GM23338 (cell line): ENCODE data around the gene STK33. TPM values are rescaled to one million over a fixed set of nuclear protein-coding genes. Genes with fewer than 3 reads are reported as not detected.

Experiments
- ATAC-seq: fragments of 200-7000 bp; cut with Tn5 transposase; 3 replicates; pipeline ENCODE4 v1.9.1; 2020
- DNase-seq: peaks from one replicate; pipeline ENCODE4 v3.0.0-alpha.2; 2015; ENCODE audit warnings: low spot score
- H2AFZ ChIP-seq: fragments of 200-600 bp; sonication (generic); 2 replicates; pipeline ENCODE4 v1.8.0; 2016; ENCODE audit warnings: antibody characterized with exemption, mild to moderate bottlenecking, moderate library complexity
- H3F3A ChIP-seq: fragments of 200-600 bp; sonication (generic); replicated peaks from 2 replicates; pipeline ENCODE4 v1.8.0; 2017; ENCODE audit warnings: antibody characterized with exemption, mixed run types, low read depth
- H3K27ac ChIP-seq: fragments of 200-600 bp; sonication (generic); 2 replicates; pipeline ENCODE4 v1.6.1; 2016; ENCODE audit warnings: low read depth
- H3K27me3 ChIP-seq: fragments of 200-600 bp; sonication (generic); 2 replicates; pipeline ENCODE4 v1.8.0; 2016; ENCODE audit warnings: mild to moderate bottlenecking, mixed run types, moderate library complexity; ENCODE audit not compliant: insufficient read depth
- H3K36me3 ChIP-seq: fragments of 200-600 bp; sonication (generic); 2 replicates; pipeline ENCODE4 v1.8.0; 2016; ENCODE audit warnings: mild to moderate bottlenecking; ENCODE audit not compliant: insufficient read depth
- H3K4me1 ChIP-seq: fragments of 200-600 bp; sonication (generic); 2 replicates; pipeline ENCODE4 v1.8.0; 2016; ENCODE audit warnings: mild to moderate bottlenecking, moderate library complexity; ENCODE audit not compliant: insufficient read depth
- H3K4me2 ChIP-seq: fragments of 200-600 bp; sonication (generic); 2 replicates; pipeline ENCODE4 v1.7.1; 2017; ENCODE audit warnings: mixed run types
- H3K4me3 ChIP-seq: fragments of 200-600 bp; sonication (generic); 2 replicates; pipeline ENCODE4 v1.6.1; 2016; ENCODE audit warnings: mixed run types
- H3K79me2 ChIP-seq: fragments of 200-600 bp; sonication (generic); replicated peaks from 2 replicates; pipeline ENCODE4 v1.8.0; 2017; ENCODE audit warnings: mild to moderate bottlenecking; ENCODE audit not compliant: insufficient read depth
- H3K9me2 ChIP-seq: fragments of 200-600 bp; sonication (generic); 2 replicates; pipeline ENCODE4 v1.8.0; 2017; ENCODE audit not compliant: insufficient read depth
- H4K20me1 ChIP-seq: fragments of 200-600 bp; sonication (generic); replicated peaks from 2 replicates; pipeline ENCODE4 v1.8.0; 2017; ENCODE audit warnings: mild to moderate bottlenecking; ENCODE audit not compliant: insufficient read depth
- H3K27ac Mint-ChIP-seq: 2 replicates; pipeline ENCODE4 v1.8.0; 2020; ENCODE audit warnings: inconsistent platforms, mild to moderate bottlenecking, moderate library complexity, mixed read lengths
- H3K27me3 Mint-ChIP-seq: 3 replicates; pipeline ENCODE4 v1.8.0; 2022; ENCODE audit warnings: low read depth, mild to moderate bottlenecking, moderate library complexity, mixed read lengths, inconsistent platforms; ENCODE audit not compliant: insufficient read depth, poor library complexity
- H3K36me3 Mint-ChIP-seq: 3 replicates; pipeline ENCODE4 v1.8.0; 2021; ENCODE audit warnings: low read depth, mild to moderate bottlenecking, inconsistent platforms, moderate library complexity, mixed read lengths
- H3K4me1 Mint-ChIP-seq: 3 replicates; pipeline ENCODE4 v1.8.0; 2020; ENCODE audit warnings: mild to moderate bottlenecking, inconsistent platforms, mixed read lengths
- H3K4me3 Mint-ChIP-seq: 3 replicates; pipeline ENCODE4 v1.8.0; 2021; ENCODE audit warnings: moderate library complexity, mild to moderate bottlenecking, inconsistent platforms, mixed read lengths
- H3K9me3 Mint-ChIP-seq: 3 replicates; pipeline ENCODE4 v1.8.0; 2020; ENCODE audit warnings: moderate library complexity, mild to moderate bottlenecking, inconsistent platforms, mixed read lengths
- CTCF ChIP-seq, 2 experiments: fragments of 200-600 bp in 1 of 2; sonication (generic) in 1 of 2; conservative IDR thresholded peaks; 2 replicates each; pipeline versions ENCODE4 v1.5.1 to v1.6.1; 2016 to 2017; ENCODE audit warnings: antibody characterized with exemption in 2 of 2, low read depth in 2 of 2, mild to moderate bottlenecking in 2 of 2, moderate library complexity in 1 of 2
- JUNB ChIP-seq: IDR thresholded peaks from one replicate; pipeline ENCODE4 v1.6.1; 2016; ENCODE audit warnings: antibody characterized with exemption; ENCODE audit not compliant: unreplicated experiment
- NANOG ChIP-seq: IDR thresholded peaks from 2 replicates; pipeline ENCODE4 v1.6.1; 2016; ENCODE audit warnings: antibody characterized with exemption, borderline replicate concordance
- ZNF114 ChIP-seq: fragments of 250-450 bp; sonication (Bioruptor Pico); IDR thresholded peaks from 2 replicates; pipeline ENCODE4 v1.5.0; 2020; ENCODE audit warnings: mild to moderate bottlenecking, moderate library complexity
- ZNF331 ChIP-seq: fragments of 250-450 bp; sonication (Bioruptor Pico); IDR thresholded peaks from 2 replicates; pipeline ENCODE4 v1.5.0; 2020; ENCODE audit warnings: low read depth, mild to moderate bottlenecking, moderate library complexity
- ZNF462 ChIP-seq: fragments of 250-450 bp; sonication (Bioruptor Pico); IDR thresholded peaks from 2 replicates; pipeline ENCODE4 v1.5.0; 2020; ENCODE audit warnings: mild to moderate bottlenecking, moderate library complexity
- polyA plus RNA-seq: library from polyadenylated mRNA; unstranded; fragments of >200 nt; fragmentation: Nextera tagmentation; extraction: Ambion mirVana; gene quantifications from 2 replicates; pipeline ENCODE4 v1.2.1, GENCODE V29; 2016
- total RNA-seq: library from RNA; depleted of rRNA; stranded (reverse); fragments of >200 nt; shearing (Covaris generic); gene quantifications from 2 replicates; pipeline ENCODE4 v1.2.3, GENCODE V29; 2014

STK33 gene
- total and polyA plus RNA-seq, 2 experiments from 2014 or later: 17.2 to 18.2 TPM

- TF ChIP-seq ZNF462 (CRISPR knock-in tag) (no peak), ZNF331 (CRISPR knock-in tag) (no peak)
Measured at GRCh38 chr11:8598506-8598905, 4.5 kb upstream of the STK33 start (continued).

- H3K4me3 ChIP-seq: no peak overlapping the region
- peaks cover 20% of the 10 kb centered on the region for H3K4me1 Mint-ChIP-seq
- no peaks in the 10 kb centered on the region for H3K36me3 Mint-ChIP-seq
- no peaks in the 10 kb centered on the region for H3K9me2 ChIP-seq
- 0 out of 2 replicates have a peak, but pooled peaks cover 5% of the 10 kb centered on the region for H3K79me2 ChIP-seq
- peaks cover 6% of the 10 kb centered on the region for H3K27me3 Mint-ChIP-seq
- no peaks in the 10 kb centered on the region for H3F3A ChIP-seq
- no peaks in the 10 kb centered on the region for H3K36me3 ChIP-seq
- no peaks in the 10 kb centered on the region for H3K9me3 Mint-ChIP-seq
- no peak overlapping the region for H2AFZ ChIP-seq
- H3K27ac ChIP-seq: no peak overlapping the region
- H3K4me2 ChIP-seq: no peak overlapping the region
- H4K20me1 ChIP-seq: no peaks in the 10 kb centered on the region
- DNase-seq: no peak
- H3K4me3 Mint-ChIP-seq: no peak overlapping the region
- peaks cover 23% of the 10 kb centered on the region; the same call in 1 of the 2 replicates for H3K4me1 ChIP-seq
- no peak overlapping the region for H3K27ac Mint-ChIP-seq
- no peaks in the 10 kb centered on the region for H3K27me3 ChIP-seq
- ATAC-seq: no peak
- no peak for TF ChIP-seq CTCF (conservative IDR thresholded peaks at IDR 0.05; ENCODE audit: low read depth in 2 of 2)
- TF ChIP-seq ZNF114 (CRISPR knock-in tag): no peak
- TF ChIP-seq NANOG: no peak
- no peak for TF ChIP-seq ZNF331 (CRISPR knock-in tag)
- TF ChIP-seq ZNF462 (CRISPR knock-in tag): no peak
- no peak for TF ChIP-seq JUNB
Measured at GRCh38 chr11:8597182-8597581, 3.2 kb upstream of the STK33 start.
